Measurements from ENCODE around the gene CSNK1A1L. TPM values are rescaled to one million over a fixed set of nuclear protein-coding genes. Genes with fewer than 3 reads are reported as not detected.

The CSNK1A1L gene
- total RNA-seq, 2 experiments from 2014 or later: not detected

DNA sequence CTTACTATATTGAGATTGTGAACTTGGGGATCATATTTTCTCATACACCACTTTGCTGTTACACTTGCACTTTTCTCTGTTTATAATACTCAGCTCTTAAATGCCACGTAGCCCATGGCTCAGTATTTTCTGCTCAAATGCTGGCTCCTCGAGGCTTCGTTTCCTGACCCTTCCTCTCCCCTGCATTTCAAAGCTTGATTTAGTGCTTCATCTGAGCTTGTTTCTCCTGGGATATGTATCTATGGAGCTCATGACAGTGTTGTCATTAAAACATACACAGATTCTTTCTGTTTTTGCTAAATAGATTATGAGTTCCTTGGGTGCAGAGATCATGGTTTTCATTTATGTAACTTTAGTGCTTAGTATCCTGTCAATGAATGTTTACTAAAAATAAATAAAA, 11.4 kb downstream of the CSNK1A1L start:
- Mint-ChIP-seq H3K4me1 (no peaks in the 10 kb centered on the region), H3K4me3 (no peak overlapping the region), H3K36me3 (no peaks in the 10 kb centered on the region), H3K9me3 (no peaks in the 10 kb centered on the region), H3K27me3 (peaks cover under 1% of the 10 kb centered on the region), H3K27ac (no peak overlapping the region)
- no peak for ATAC-seq (ENCODE audit: low read depth)
- no peak for DNase-seq
- POLR2A ChIA-PET: no interaction called here

DNA sequence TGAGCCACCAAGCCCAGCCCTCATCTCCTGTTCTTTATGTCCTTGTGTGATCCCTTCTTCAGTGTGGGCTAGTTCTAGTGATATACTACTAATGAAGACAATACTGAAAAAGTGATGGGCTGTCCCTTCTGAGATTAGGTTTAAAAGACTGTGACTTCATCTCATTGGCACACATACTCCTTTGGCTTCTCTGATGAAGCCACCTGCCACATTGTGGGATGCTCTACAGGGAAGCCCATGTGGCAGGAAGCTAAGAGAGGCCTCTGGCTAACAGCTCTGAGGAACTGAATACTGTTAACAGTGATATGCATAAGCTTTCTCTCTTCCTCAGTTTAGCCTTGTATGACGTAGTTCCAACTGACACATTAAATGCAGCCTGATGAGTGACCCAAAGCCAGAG, 13.6 kb downstream of the CSNK1A1L start:
- ATAC-seq (ENCODE audit: low read depth): no peak
- Mint-ChIP-seq H3K9me3 (no peaks in the 10 kb centered on the region), H3K4me1 (no peaks in the 10 kb centered on the region), H3K27me3 (no peaks in the 10 kb centered on the region), H3K27ac (no peak overlapping the region), H3K36me3 (no peaks in the 10 kb centered on the region), H3K4me3 (no peak overlapping the region)
- DNase-seq: no peak
- POLR2A ChIA-PET: no interaction called here

- Mint-ChIP-seq H3K9me3 (no peaks in the 10 kb centered on the region), H3K27ac (no peak overlapping the region), H3K36me3 (no peaks in the 10 kb centered on the region), H3K4me3 (no peak overlapping the region), H3K4me1 (no peaks in the 10 kb centered on the region), H3K27me3 (peaks cover 3% of the 10 kb centered on the region)
- ATAC-seq (ENCODE audit: low read depth) (no peak), DNase-seq (no peak)
- POLR2A ChIA-PET: no interaction called here
These were observed 14.6 kb downstream of the CSNK1A1L start for GRCh38 chr13:37090912-37091311.

DNA sequence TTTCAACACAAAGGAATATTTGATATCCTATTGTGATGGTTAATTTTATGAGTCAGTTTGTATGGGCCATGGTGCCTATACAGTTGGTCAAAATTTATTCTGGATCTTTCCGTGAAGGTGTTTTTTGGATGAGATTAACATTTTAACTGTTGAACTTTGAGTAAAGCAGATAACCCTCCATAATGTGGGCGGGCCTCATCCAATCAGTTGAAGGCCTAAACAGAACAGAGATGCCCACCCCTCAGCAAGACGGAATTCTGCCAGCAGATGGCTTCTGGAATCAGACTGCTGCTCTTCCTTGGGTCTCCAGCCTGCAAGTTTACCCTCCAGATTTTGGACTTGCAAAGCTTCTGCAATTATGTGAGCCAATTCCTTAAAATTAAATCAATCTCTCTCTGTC, 16.0 kb downstream of the CSNK1A1L start:
- DNase-seq: no peak
- Mint-ChIP-seq H3K27me3 (peaks cover 3% of the 10 kb centered on the region), H3K36me3 (no peaks in the 10 kb centered on the region), H3K27ac (no peak overlapping the region), H3K4me3 (no peak overlapping the region), H3K9me3 (no peaks in the 10 kb centered on the region), H3K4me1 (no peaks in the 10 kb centered on the region)
- no peak for ATAC-seq (ENCODE audit: low read depth)
- POLR2A ChIA-PET: no interaction called here

DNA sequence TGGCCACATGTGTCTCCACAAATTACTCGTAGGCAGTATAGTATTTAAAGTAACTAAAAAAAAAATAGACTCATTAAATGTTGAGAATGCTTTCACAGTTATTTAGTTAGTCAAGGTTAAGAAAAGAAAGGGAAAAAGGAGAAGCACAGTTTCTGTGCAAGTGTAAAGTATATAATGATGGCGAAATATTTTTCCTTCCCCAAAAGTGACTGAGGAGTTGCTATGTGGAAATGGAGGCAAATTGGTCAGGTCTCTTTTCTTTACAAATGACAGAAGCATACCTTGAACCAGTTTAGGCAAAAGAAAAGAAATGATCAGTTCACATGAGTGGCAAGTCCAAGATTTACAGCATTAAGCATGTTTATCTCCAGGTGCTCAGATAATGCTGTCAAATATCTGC, 18.0 kb downstream of the CSNK1A1L start:
- ATAC-seq (ENCODE audit: low read depth) (no peak), DNase-seq (no peak)
- H3K36me3 Mint-ChIP-seq: no peaks in the 10 kb centered on the region
- peaks cover 3% of the 10 kb centered on the region for H3K27me3 Mint-ChIP-seq
- POLR2A ChIA-PET: no interaction called here
- no peaks in the 10 kb centered on the region for H3K9me3 Mint-ChIP-seq
- H3K4me3 Mint-ChIP-seq: no peak overlapping the region
- H3K4me1 Mint-ChIP-seq: no peaks in the 10 kb centered on the region
- H3K27ac Mint-ChIP-seq: no peak overlapping the region

DNA sequence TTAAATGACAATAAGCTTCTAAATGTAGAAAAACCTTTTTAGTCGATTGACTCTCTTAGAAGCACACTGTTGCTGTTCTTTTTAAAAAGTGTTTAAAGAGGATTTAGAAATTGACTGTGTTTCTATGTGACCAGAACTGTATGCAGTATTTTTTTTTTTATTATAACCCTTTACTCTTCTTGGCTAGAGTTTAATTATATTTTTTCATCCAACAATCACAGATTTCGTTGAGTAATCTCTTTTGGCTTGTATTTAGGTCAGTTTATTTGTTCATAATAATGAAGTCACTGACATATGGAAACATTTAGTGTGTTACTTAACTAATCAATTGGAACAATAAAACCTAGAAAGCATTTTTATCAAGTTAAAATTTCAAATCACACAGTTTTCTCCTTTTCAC, 19.9 kb downstream of the CSNK1A1L start:
- Mint-ChIP-seq H3K27me3 (peaks cover 6% of the 10 kb centered on the region), H3K4me3 (no peak overlapping the region), H3K9me3 (no peaks in the 10 kb centered on the region), H3K4me1 (no peaks in the 10 kb centered on the region), H3K27ac (no peak overlapping the region), H3K36me3 (no peaks in the 10 kb centered on the region)
- POLR2A ChIA-PET: no interaction called here
- no peak for ATAC-seq (ENCODE audit: low read depth)
- DNase-seq: no peak

GRCh38 chr13:37076818-37077217, 28.6 kb downstream of the CSNK1A1L start:
- Mint-ChIP-seq H3K9me3 (no peaks in the 10 kb centered on the region), H3K27me3 (peaks cover 4% of the 10 kb centered on the region), H3K36me3 (no peaks in the 10 kb centered on the region), H3K4me3 (no peak overlapping the region), H3K27ac (no peak overlapping the region), H3K4me1 (no peaks in the 10 kb centered on the region)
- POLR2A ChIA-PET: no interaction called here
- DNase-seq (no peak), ATAC-seq (ENCODE audit: low read depth) (no peak)

DNA sequence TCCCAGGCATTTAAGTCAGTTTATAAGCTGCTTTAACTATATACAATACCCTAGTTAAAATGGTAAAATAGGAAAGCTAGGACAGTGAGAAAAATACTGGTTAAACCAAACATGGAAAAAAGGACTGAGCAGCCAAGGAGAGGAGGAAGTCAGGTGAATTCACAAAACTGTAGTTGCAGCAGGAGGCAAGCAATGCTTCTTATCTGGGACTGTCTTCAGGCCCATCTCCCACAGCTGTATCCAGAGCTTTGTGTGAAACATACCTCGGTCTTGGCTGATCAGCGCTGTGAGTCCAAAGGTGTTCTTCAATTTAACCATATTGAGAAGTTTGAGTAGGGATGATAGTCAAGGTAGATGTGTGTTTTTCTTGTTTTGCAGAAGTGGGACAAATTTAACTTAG, 30.3 kb downstream of the CSNK1A1L start:
- H3K4me3 Mint-ChIP-seq: no peak overlapping the region
- H3K27ac Mint-ChIP-seq: no peak overlapping the region
- ATAC-seq (ENCODE audit: low read depth) (no peak), DNase-seq (no peak)
- H3K9me3 Mint-ChIP-seq: no peaks in the 10 kb centered on the region
- POLR2A ChIA-PET: no interaction called here
- H3K27me3 Mint-ChIP-seq: peaks cover 2% of the 10 kb centered on the region
- no peaks in the 10 kb centered on the region for H3K36me3 Mint-ChIP-seq
- H3K4me1 Mint-ChIP-seq: no peaks in the 10 kb centered on the region

GRCh38 chr13:37074703-37075102, 30.8 kb downstream of the CSNK1A1L start:
- Mint-ChIP-seq H3K9me3 (no peaks in the 10 kb centered on the region), H3K27ac (no peak overlapping the region), H3K36me3 (no peaks in the 10 kb centered on the region), H3K27me3 (peaks cover 2% of the 10 kb centered on the region), H3K4me1 (no peaks in the 10 kb centered on the region), H3K4me3 (no peak overlapping the region)
- ATAC-seq (ENCODE audit: low read depth) (no peak), DNase-seq (no peak)
- POLR2A ChIA-PET: no interaction called here

DNA sequence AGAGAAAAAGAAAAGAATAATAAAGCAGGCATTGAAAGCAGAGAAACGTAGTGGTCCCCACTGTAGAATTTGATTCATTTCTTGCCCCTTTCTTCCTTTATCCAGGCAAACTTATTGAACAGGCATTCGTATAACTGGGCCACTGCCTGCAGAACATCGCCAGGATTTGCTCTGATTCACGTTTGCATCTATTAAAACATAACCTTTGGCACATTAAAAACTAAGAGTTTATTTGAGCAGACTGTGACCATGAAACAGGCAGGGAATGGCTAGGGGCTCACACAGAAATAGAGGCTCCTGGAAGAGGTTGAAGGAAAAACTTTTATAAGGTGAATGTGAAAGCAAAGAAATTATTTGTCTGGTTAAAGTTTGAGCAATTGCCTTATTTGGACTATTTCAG, 33.4 kb downstream of the CSNK1A1L start:
- H3K4me1 Mint-ChIP-seq: no peaks in the 10 kb centered on the region
- POLR2A ChIA-PET: no interaction called here
- no peak overlapping the region for H3K27ac Mint-ChIP-seq
- ATAC-seq (ENCODE audit: low read depth): no peak
- no peaks in the 10 kb centered on the region for H3K9me3 Mint-ChIP-seq
- peaks cover 2% of the 10 kb centered on the region for H3K27me3 Mint-ChIP-seq
- no peak overlapping the region for H3K4me3 Mint-ChIP-seq
- no peaks in the 10 kb centered on the region for H3K36me3 Mint-ChIP-seq
- no peak for DNase-seq

DNA sequence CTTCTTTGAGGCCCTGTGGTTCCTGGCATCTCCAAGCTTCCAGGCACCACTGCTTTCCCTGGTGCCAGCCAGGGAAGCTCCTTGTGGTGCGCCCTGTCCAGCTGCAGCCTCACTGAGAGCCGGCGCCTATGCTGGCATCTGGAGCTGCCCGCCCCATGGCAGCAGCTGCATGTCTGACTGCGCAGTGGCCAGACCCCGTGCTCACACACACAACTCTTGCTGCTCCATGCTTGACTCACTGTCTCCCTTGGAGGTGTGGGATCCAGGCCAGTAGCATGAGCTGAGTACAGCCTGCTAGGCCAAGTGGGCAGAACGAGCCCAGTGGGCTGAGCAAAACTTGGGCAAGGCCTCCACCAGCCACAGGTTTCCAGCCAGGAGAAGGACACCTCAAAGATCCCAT, 34.5 kb downstream of the CSNK1A1L start:
- H3K4me1 Mint-ChIP-seq: no peaks in the 10 kb centered on the region
- no peaks in the 10 kb centered on the region for H3K9me3 Mint-ChIP-seq
- no peak overlapping the region for H3K4me3 Mint-ChIP-seq
- H3K27me3 Mint-ChIP-seq: peaks cover 2% of the 10 kb centered on the region
- ATAC-seq (ENCODE audit: low read depth): no peak
- H3K27ac Mint-ChIP-seq: no peak overlapping the region
- POLR2A ChIA-PET: no interaction called here
- DNase-seq: no peak
- no peaks in the 10 kb centered on the region for H3K36me3 Mint-ChIP-seq

DNA sequence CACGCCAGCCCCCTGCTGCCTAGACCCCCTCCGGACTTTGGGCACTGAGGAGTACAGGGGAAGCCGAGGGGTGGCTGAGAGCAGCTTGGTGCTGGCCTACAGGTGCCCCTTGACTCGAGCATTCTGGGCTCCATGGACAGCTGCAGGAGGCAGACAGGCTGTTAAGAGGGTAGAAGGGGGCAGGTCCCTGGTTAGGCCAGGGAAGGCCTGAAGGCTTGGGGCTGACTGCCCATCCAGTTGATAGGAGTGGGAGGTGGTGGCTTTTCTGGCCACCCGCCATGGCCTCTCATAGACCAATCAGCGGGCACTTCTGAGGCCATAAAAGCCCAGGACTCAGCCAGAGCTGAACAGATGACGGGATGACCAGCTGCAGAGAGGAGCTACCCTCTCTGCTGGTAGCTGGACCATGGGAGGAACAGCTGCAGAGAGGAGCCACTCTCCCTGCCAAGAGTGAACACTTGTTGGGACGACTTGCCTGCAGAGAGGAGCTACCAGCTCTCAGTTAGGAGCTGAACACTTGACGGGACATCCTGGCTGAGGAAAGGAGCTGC, 35.2 kb downstream of the CSNK1A1L start:
- Mint-ChIP-seq H3K27ac (no peak overlapping the region), H3K9me3 (no peaks in the 10 kb centered on the region), H3K4me1 (no peaks in the 10 kb centered on the region), H3K36me3 (no peaks in the 10 kb centered on the region), H3K27me3 (peaks cover 2% of the 10 kb centered on the region), H3K4me3 (no peak overlapping the region)
- no peak for ATAC-seq (ENCODE audit: low read depth)
- POLR2A ChIA-PET: no interaction called here
- DNase-seq: no peak

- ATAC-seq (ENCODE audit: low read depth) (no peak), DNase-seq (no peak)
- no peak overlapping the region for H3K4me3 Mint-ChIP-seq
- H3K27ac Mint-ChIP-seq: no peak overlapping the region
- POLR2A ChIA-PET: no interaction called here
- H3K36me3 Mint-ChIP-seq: no peaks in the 10 kb centered on the region
- peaks cover 2% of the 10 kb centered on the region for H3K27me3 Mint-ChIP-seq
- no peaks in the 10 kb centered on the region for H3K9me3 Mint-ChIP-seq
- H3K4me1 Mint-ChIP-seq: no peaks in the 10 kb centered on the region
These were observed 35.8 kb downstream of the CSNK1A1L start for GRCh38 chr13:37069597-37070103.

DNA sequence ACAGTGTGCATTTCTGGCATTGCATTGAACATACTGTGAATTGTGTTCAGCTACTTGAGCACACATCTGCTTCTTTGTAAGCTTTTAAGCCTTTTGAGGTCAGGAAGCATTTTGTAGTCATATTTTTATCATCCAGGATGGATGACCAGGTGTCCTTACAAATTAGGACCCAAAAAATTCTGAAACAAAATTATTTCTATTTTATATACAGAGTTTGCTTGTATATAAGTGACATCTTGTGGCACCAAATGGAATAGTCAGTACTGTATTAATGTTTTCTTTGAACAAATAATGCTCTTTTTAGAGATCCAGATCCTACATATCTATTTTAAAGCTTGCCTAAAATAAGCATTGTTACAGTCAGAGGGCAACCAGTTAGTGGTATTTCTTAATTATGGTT, 36.5 kb downstream of the CSNK1A1L start:
- Mint-ChIP-seq H3K36me3 (no peaks in the 10 kb centered on the region), H3K4me3 (no peak overlapping the region), H3K27ac (no peak overlapping the region), H3K4me1 (no peaks in the 10 kb centered on the region), H3K9me3 (no peaks in the 10 kb centered on the region), H3K27me3 (peaks cover 5% of the 10 kb centered on the region)
- POLR2A ChIA-PET: no interaction called here
- no peak for ATAC-seq (ENCODE audit: low read depth)
- no peak for DNase-seq

- Mint-ChIP-seq H3K4me1 (no peaks in the 10 kb centered on the region), H3K27me3 (peaks cover 4% of the 10 kb centered on the region), H3K9me3 (no peaks in the 10 kb centered on the region), H3K4me3 (no peak overlapping the region), H3K36me3 (no peaks in the 10 kb centered on the region), H3K27ac (no peak overlapping the region)
- DNase-seq (no peak), ATAC-seq (ENCODE audit: low read depth) (no peak)
- POLR2A ChIA-PET: no interaction called here
These were observed 37.6 kb downstream of the CSNK1A1L start for GRCh38 chr13:37067874-37068273.
